ENCODE measurements around the gene P3H3.

Gene P3H3

DNA sequence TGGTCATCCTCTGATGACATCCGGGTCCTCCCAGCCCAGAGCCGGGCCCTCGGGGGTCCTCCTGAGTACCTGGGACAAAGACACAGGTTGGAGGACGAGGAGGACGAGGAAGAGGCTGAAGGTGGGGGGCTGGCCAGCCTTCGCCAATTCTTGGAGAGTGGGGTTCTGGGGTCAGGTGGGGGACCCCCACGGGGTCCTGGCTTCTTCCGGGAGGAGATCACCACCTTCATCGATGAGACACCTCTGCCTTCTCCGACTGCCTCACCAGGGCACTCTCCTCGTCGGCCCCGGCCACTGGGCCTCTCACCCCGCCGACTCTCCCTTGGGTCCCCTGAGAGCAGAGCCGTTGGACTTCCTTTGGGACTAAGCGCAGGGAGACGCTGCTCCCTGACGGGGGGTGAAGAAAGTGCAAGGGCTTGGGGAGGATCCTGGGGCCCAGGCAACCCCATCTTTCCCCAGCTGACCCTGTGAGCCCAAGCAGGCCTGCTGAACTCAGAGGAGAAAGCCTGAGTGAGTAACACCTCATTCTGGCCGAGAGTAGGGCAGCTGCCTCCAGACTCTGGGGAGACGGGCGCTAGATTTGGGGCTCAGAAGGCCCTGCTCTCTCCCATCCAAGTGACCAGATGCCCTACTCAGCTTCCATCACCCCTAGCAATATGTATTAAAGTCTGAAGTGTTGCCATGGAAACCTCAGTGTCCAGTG lies 1.3 kb upstream of the P3H3 start:
- no peak for DNase-seq

DNA sequence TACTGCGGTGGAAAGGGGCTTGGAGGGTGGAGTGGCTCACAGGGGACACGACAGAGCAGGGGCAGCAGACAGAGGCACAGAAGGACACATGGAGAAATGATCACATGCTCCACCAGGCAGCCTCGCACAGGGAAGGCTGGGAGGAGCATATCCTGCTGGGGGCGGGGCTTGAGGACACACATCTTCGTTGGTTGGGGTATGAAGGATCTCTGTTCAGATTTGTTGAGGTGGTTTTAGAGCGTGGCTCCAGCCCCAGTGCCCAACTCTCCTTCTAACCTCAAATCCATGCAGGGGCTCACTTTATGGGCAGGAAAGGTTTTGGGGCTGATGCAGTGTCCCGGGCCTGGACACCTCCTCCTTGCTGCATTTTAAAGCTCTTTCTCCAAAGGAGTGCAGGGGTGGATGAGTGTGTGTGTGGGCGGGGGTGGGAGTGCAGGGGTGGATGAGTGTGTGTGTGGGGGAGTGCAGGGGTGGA lies 733 bp upstream of the P3H3 start:
- DNase-seq: no peak

DNA sequence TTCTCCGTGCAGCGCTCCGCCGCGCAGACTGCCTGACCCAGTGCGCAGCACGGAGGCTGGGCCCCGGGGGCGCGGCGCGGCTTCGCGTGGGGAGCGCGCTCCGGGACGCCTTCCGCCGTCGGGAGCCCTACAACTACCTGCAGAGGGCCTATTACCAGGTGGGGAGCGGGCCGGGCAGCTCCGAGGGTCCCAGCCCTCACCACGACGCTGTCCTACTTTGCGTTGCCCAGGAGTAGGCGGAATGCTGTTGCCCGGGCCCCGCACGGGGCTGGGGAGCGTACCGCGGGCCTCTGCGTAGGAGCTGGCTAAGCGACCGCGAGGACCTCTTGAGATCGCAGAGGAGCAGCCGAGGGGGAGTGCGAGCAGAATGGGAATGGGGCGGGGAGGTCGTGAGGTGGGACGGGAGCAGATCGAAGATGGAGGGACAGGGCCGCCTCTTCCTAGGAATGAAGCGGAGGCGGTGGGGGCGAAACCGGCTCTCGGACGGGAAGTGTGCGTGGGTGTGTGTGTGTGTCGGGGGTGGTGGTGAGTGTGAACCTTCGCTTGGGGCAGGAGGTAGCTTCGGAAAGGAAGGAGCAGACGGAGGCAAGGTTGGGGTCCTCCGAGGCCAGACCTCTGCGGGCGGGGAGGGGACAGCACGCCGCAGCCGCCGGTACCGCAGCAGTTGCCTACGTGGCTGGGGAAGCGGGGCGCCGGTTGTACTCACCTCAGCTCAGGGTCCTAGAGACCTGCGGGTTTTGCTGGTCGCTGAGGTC lies 751 bp downstream of the P3H3 start:
- no peak for DNase-seq

GRCh38 chr12:6829536-6830220 lies 1.5 kb downstream of the P3H3 start:
- DNase-seq: no peak

GRCh38 chr12:6830286-6830890 lies 2.2 kb downstream of the P3H3 start:
- DNase-seq: no peak

GRCh38 chr12:6830999-6831398 lies 2.8 kb downstream of the P3H3 start:
- DNase-seq: no peak

DNA sequence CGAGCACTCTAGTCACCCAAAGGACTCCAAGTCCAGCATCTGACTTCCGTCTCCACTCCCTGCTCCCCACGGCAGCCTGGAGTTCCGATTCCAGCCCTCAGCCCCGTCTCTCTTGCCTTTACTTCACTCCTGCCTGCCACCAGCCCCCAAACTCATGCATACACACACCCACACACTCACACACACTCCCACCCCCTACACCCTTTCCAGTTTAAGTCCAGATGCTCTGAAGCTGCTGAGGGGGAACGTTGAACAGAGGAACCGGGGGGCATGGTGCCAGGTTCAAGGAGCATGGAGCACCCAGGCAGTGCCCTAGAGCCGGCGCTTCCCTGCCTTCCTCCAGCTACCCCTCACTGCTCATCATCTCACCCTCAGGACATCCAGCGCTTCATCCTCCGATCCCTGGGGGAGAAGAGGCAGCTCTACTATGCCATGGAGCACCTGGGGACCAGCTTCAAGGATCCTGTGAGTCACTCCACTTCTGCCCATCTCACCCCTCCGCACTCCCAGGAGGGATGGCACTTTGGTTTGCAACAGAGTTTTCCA lies 3.3 kb downstream of the P3H3 start:
- no peak for DNase-seq

DNA sequence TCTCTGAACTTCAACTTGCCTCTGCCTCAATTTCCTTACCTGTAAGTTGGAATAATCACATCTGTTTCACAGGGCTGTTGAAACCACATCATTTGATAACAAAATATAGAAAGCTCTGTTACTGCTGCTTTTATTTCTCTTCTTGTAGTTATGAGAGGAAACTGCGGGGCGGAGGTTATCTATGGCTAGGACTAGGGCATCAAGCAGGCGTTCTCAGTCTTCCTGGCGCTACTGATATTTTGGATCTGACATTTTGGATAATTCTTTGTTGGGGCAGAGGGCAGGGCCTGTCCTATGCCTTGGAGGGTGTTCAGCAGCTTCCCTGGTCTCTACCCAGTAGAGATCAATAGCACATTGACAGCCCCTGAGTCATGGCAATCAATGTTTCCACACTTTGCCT lies 3.9 kb downstream of the P3H3 start:
- no peak for DNase-seq

DNA sequence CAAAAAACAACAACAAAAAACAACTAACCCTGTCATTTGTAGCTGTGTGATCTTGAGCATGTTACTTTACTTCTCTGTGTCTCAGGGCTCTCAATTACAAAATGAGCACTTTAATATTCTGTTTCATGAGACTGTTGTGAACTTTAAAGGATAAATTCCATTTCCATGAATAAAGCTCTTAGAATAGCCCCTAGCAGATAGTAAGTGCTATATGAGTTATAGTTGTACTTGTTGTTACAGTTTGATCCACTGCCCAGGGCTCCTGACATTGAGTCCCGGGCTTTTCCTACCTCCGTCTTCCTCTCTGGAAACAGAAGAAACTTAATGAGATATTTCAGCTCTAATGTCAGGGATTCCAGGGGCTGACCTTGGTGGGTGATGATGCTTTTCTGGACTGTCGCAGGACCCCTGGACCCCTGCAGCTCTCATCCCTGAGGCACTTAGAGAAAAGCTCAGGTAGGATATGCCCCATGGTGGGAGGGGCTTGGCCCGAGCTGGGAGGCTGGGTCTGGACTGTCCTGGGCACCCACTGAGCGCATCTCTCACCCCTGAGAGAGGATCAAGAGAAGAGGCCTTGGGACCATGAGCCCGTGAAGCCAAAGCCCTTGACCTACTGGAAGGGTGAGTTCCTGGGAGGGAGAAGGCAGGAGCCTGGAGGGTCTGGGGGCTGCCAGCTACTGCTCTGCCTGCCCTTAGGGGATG lies 5.1 kb downstream of the P3H3 start:
- no peak for DNase-seq

DNA sequence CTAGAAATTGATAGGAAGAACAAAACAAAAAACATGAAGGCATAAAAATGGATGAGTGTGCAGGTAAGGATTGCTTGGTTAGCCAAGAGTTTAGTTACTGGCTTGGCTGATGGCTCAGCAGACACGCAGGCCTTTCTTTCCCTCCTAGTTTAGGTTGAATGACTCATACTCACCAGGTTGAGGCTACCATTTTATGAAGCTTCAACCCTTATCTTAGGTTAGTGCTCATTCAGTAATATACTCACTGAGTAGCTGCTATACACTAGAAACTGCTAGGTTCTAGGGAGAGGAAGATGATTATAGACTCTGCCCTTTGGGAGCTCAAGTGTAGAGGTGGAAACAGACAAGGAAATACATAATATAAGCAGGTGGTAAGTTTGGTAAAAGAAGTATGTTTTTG lies 6.0 kb downstream of the P3H3 start:
- no peak for DNase-seq

DNA sequence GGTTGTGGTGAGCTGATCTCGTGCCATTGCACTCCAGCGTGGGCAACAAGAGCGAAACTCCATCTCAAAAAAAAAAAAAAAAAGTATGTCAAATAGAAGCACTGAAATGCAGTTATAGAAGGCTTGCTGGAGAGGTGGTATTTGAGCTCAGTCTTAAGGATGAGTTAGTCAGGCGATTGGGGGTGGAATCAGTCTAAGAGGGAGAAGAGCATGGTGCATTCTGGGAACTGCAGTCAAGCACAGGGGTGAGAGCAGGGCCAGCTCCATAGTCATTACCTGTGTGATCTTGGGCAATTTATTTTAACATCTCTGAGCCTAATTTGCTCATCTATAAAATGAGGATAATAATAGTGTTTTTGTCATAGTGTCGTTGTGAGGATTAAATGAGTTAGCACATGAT lies 6.7 kb downstream of the P3H3 start:
- DNase-seq: no peak

- DNase-seq: no peak
These were observed 8.6 kb downstream of the P3H3 start for GRCh38 chr12:6836851-6837250.

DNA sequence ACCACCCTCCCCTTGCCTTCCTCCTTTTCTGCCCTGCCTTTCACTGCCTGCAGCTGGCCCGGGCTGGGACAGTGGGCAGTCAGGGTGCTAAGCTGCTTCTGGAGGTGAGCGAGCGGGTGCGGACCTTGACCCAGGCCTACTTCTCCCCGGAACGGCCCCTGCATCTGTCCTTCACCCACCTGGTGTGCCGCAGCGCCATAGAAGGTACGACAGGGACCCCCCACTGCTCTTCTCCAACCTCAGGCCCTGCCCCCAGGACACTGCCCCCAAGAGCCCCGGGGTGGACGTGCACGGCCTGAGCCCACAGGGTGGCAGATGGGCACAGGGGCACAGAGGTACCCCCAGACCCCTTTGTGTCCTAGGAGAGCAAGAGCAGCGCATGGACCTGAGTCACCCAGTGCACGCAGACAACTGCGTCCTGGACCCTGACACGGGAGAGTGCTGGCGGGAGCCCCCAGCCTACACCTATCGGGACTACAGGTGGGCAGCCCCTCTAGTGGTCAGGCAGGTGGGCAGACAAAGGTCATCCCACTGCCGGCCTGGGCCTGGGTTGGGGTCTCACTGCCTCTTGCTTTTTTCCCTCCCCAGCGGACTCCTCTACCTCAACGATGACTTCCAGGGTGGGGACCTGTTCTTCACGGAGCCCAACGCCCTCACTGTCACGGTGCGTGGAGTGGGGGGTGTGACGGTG lies 9.3 kb downstream of the P3H3 start:
- no peak for DNase-seq

- no peak for DNase-seq
These were observed 10.6 kb downstream of the P3H3 start for GRCh38 chr12:6838854-6839253.

DNA sequence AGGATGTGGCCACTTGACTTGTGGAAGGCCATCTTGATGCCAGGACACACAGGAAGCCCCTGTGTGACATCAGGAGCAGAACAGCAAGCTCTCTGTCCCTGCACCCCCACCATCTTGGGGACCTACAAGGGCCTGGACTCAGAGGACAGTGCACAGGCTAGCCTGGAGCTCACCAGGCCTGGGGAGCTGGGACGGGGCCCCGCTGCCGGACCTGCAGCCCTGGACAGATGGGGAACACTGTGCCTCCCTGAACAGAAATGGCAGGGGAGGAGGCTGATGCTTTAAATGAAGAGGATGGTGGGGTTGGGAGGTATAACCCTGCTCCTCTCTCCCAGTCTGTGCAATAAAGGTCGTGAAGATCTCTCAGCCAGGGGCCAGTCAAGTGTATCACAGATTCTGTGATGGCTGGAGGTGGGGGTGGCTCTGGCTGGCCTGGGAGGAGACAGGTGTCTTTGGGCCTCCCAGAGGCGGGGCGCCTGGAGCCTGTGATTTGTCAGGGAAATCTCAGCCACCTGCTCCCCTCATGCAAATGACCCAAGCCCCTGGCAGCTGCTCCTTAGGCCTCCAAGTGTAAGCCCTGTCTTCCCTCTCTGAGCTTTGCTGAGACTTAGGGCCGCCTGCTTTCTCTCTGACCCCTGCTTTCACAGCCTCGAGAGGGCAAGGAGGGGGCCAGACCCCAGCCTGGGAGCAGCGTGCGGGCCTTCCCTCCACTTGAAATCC lies 11.4 kb downstream of the P3H3 start:
- no peak for DNase-seq

DNA sequence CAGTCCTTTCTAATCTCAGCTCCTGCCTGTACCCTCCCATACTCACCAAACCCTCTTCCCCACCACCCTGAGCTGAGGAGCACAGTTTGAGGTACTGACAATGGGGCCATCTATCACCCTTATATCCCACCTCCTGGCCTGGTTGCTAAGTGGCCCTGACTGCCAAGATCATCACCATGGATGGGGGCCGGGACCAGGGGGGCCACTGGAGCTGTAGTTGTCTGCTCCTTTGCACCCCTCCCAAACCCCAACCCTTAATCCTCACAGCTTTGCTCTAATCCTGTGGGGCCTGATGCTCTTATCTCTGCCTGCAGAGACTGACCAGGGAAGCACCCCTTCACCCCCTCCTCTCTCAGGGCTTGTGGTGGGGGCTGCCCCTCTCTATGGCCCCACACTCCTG lies 12.1 kb downstream of the P3H3 start:
- DNase-seq: no peak

DNA sequence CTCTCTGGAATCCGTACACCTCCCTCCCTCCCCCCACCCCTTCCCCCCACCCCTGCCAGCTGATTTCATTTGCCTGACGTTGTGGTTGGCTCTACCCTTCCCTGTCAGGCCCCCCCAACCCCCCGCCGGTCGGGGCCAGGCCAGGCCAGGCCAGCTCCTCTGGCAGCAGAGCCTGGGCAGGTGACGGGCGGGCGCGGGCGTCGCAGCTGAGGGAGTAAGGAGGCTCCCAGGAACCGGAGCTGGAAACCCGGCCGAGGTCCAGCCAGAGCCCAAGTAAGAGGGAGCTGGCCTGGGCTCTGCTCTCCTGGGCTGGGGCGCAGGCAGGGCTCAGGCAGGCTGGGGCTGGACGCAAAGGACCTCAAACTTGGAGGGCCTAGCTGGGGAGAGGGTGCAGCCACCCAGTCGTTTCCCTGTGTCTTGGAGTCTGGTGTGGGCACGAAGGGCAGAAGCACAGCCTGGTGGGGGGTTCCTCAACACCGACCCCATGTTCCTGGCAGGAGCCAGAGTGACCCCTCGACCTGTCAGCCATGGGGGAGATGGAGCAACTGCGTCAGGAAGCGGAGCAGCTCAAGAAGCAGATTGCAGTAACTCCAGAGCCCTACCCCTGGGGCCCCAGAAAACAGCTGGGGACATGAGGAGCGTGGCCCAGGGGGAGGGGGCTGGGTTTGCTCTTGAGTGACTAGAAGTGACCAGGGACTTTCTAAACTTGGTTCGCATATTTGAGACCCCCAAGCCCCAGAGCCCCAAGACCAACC lies 12.7 kb downstream of the P3H3 start, which contains the start of gene GNB3:
Gene GNB3 (plus strand): TSS at position 165 of the 755 bp plus-strand sequence. CDS start 363 bp downstream, at position 528.
- no peak for DNase-seq

DNA sequence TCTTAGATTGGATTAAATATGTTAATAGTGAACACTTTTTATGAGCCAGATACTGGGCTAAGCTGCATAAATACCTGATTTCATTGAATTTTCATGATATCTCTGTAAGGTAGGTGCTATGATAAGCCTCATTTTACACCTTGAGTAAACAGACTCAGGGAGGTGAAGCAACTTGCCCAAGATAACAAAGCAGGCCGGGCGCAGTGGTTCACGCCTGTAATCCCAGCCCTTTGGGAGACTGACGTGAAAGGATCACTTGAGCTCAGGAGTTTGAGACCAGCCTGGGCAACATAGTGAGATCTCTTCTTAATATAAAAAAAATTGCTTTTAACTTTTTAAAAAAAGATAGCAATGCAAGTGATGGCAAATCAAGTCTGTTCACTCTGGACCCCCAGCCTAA lies 13.9 kb downstream of the P3H3 start:
- no peak for DNase-seq

- no peak for DNase-seq
These were observed 15.1 kb downstream of the P3H3 start for GRCh38 chr12:6843118-6843902.

Data from GOT3 (cell line).